Lower leg skin (tissue), 3 donors: Measurements from ENCODE around the gene NKX2-3.

Experiments used
- CTCF ChIP-seq, 3 donors: fragments of 450-650 bp; IDR thresholded peaks; one replicate each; pipeline ENCODE4 v1.5.1; 2016; ENCODE audit warnings: antibody characterized with exemption in 3 of 3, mild to moderate bottlenecking in 3 of 3, moderate library complexity in 2 of 3
- POLR2A ChIP-seq, 2 donors: fragments of 450-650 bp; IDR thresholded peaks; one replicate each; pipeline ENCODE4 v1.6.1; 2016 to 2017; ENCODE audit warnings: antibody characterized with exemption in 2 of 2, mild to moderate bottlenecking in 1 of 2, moderate library complexity in 1 of 2

- TF ChIP-seq POLR2A (IDR thresholded peaks at IDR 0.05) (no peak), CTCF (IDR thresholded peaks at IDR 0.05) (no peak)
Measured at GRCh38 chr10:99506416-99506815, 26.3 kb upstream of the NKX2-3 start.
